Measurements from ENCODE around the gene SLC8B1. TPM values are rescaled to one million over a fixed set of nuclear protein-coding genes. Genes with fewer than 3 reads are reported as not detected.

Gene SLC8B1
- total and polyA plus RNA-seq, 4 donors = 9.9 to 23.8 (median 14.2) TPM

DNA sequence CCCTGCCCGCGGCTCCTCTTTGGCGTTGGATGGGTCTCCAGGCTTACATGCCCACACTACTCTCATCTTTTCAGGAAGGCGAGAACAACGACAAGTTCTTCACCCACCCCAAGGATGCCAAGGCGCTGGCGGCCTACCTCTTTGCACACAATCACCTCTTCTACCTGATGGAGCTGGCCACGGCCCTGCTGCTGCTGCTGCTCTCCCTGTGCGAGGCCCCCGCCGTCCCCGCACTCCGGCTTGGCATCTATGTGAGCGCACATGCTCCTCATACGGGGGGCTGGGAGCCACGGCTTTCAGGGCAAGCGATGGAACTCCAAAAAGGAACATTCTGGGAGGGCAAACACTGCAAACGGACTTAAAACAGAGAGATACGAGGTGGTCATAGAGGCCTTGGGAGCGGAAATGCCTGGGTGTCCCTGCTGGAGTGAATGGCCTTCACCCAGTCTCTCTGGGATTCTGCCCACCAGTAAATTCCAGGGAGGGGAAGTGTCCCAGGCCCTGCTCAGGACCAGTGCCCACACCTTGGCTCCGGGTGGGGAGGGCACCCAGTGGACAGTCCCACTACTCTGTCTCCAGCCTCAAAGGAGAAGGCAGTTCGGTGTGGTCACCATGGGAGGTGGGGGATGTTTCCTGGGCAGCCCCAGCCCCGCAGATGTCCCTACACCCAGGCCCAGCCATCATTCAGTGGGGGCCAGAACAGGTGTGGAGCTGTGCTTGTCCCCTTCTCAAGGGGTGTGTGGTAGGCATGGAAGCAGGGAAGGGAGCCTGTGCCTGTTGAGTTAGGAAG, 68.6 kb downstream of the SLC8B1 start:
- 94% methylated on average over 23 of the region's 23 CpGs for WGBS
- H3K36me3 ChIP-seq (ENCODE audit: control insufficient read depth in 4 of 4, insufficient read depth in 3 of 4, low read depth in 1 of 4, low read length in 3 of 4) = peaks cover 1 to 29% (median 16%) of the 10 kb centered on the region in 4 donors

DNA sequence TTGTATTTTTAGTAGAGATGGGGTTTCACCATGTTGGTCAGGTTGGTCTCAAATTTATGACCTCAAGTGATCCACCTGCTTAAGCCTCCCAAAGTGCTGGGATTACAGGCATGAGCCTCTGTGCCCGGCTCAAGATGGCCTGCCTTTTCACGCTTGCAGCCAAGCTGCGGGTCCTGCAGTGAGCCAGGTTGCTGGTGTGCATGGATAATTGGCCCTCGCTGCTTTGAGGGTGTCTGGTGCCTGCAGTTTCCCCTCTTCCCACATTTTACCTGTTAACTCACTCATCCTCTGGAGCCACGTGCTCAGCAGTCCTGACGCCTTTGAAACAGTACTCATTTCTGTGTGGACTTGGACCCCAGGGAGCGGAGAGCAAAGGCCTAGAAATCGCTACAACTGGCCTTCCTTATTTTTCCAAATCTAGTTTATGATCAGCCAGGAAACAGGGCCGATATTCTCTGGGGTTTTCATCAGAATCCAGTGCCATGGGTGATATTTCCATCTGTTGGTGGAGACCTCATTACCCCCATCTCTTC, 71.4 kb downstream of the SLC8B1 start:
- Histone ChIP-seq H3K9me3 (ENCODE audit: control insufficient read depth in 4 of 4, low read length in 3 of 4) (no peaks in the 10 kb centered on the region), H3K27ac (ENCODE audit: low read depth in 1 of 2, low read length in 2 of 2) (peak overlapping the region; percentile 22 to 44), H3K36me3 (ENCODE audit: control insufficient read depth in 4 of 4, insufficient read depth in 3 of 4, low read depth in 1 of 4, low read length in 3 of 4) (peaks cover under 1 to 24% (median 13%) of the 10 kb centered on the region in 4 donors), H3K27me3 (ENCODE audit: control insufficient read depth in 4 of 4, insufficient read depth in 4 of 4, low read length in 3 of 4) (no peaks in the 10 kb centered on the region), H3K9ac (ENCODE audit: low read depth in 1 of 2, low read length in 2 of 2) (no peak overlapping the region), H3K4me1 (ENCODE audit: control insufficient read depth in 4 of 4, insufficient read depth in 4 of 4, low read length in 3 of 4) (peaks cover 4 to 28% (median 17%) of the 10 kb centered on the region in 4 donors), H3K4me3 (ENCODE audit: low read depth in 1 of 3, low read length in 3 of 3) (no peak overlapping the region)
- 65% methylated on average over 9 of the region's 9 CpGs for WGBS
- DNase-seq (ENCODE audit: low spot score) = no peak
- TF ChIP-seq NR2F2 (IDR thresholded peaks at IDR 0.05) = no peak
- TF ChIP-seq SP1 (IDR thresholded peaks at IDR 0.05) = peak; percentile 84
- TF ChIP-seq TAF1 (conservative IDR thresholded peaks at IDR 0.05) = no peak
- no peak for TF ChIP-seq FOXA1 (IDR thresholded peaks at IDR 0.05)
- TF ChIP-seq, protein P1, sequence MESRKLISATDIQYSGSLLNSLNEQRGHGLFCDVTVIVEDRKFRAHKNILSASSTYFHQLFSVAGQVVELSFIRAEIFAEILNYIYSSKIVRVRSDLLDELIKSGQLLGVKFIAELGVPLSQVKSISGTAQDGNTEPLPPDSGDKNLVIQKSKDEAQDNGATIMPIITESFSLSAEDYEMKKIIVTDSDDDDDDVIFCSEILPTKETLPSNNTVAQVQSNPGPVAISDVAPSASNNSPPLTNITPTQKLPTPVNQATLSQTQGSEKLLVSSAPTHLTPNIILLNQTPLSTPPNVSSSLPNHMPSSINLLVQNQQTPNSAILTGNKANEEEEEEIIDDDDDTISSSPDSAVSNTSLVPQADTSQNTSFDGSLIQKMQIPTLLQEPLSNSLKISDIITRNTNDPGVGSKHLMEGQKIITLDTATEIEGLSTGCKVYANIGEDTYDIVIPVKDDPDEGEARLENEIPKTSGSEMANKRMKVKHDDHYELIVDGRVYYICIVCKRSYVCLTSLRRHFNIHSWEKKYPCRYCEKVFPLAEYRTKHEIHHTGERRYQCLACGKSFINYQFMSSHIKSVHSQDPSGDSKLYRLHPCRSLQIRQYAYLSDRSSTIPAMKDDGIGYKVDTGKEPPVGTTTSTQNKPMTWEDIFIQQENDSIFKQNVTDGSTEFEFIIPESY (IDR thresholded peaks at IDR 0.05) = no peak
- TF ChIP-seq HNF4A (conservative IDR thresholded peaks at IDR 0.05) = peak; percentile 97 to 98
- no peak for TF ChIP-seq JUND (IDR thresholded peaks at IDR 0.05)
- peak; percentile 63 to 66 for TF ChIP-seq RXRA (IDR thresholded peaks at IDR 0.05)
- TF ChIP-seq, protein P2, sequence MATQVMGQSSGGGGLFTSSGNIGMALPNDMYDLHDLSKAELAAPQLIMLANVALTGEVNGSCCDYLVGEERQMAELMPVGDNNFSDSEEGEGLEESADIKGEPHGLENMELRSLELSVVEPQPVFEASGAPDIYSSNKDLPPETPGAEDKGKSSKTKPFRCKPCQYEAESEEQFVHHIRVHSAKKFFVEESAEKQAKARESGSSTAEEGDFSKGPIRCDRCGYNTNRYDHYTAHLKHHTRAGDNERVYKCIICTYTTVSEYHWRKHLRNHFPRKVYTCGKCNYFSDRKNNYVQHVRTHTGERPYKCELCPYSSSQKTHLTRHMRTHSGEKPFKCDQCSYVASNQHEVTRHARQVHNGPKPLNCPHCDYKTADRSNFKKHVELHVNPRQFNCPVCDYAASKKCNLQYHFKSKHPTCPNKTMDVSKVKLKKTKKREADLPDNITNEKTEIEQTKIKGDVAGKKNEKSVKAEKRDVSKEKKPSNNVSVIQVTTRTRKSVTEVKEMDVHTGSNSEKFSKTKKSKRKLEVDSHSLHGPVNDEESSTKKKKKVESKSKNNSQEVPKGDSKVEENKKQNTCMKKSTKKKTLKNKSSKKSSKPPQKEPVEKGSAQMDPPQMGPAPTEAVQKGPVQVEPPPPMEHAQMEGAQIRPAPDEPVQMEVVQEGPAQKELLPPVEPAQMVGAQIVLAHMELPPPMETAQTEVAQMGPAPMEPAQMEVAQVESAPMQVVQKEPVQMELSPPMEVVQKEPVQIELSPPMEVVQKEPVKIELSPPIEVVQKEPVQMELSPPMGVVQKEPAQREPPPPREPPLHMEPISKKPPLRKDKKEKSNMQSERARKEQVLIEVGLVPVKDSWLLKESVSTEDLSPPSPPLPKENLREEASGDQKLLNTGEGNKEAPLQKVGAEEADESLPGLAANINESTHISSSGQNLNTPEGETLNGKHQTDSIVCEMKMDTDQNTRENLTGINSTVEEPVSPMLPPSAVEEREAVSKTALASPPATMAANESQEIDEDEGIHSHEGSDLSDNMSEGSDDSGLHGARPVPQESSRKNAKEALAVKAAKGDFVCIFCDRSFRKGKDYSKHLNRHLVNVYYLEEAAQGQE (IDR thresholded peaks at IDR 0.05) = no peak
- no peak for TF ChIP-seq YY1 (IDR thresholded peaks at IDR 0.05)
- peak in 1 of 2 donors; percentile 36 for TF ChIP-seq RAD21 (IDR thresholded peaks at IDR 0.05)
- TF ChIP-seq FOXA2 (IDR thresholded peaks at IDR 0.05) = no peak
- TF ChIP-seq HNF4G (IDR thresholded peaks at IDR 0.05) = peak; percentile 86
- no peak for TF ChIP-seq GABPA (IDR thresholded peaks at IDR 0.05 in 1 of 2, conservative IDR thresholded peaks at IDR 0.05 in 1 of 2)
- TF ChIP-seq, protein P3, sequence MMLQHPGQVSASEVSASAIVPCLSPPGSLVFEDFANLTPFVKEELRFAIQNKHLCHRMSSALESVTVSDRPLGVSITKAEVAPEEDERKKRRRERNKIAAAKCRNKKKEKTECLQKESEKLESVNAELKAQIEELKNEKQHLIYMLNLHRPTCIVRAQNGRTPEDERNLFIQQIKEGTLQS (IDR thresholded peaks at IDR 0.05) = no peak

More for the DNA sequence above, 68.6 kb downstream of the SLC8B1 start:
- H3K9ac ChIP-seq (ENCODE audit: low read depth in 1 of 2, low read length in 2 of 2) = no peak overlapping the region
- no peaks in the 10 kb centered on the region for H3K9me3 ChIP-seq (ENCODE audit: control insufficient read depth in 4 of 4, low read length in 3 of 4)
- TF ChIP-seq, protein P2 (IDR thresholded peaks at IDR 0.05) = no peak
- TF ChIP-seq RXRA (IDR thresholded peaks at IDR 0.05) (no peak), RAD21 (IDR thresholded peaks at IDR 0.05) (no peak), FOXA1 (IDR thresholded peaks at IDR 0.05) (no peak)
- TF ChIP-seq, protein P1 (IDR thresholded peaks at IDR 0.05) = no peak
- no peak overlapping the region for H3K4me3 ChIP-seq (ENCODE audit: low read depth in 1 of 3, low read length in 3 of 3)
- DNase-seq (ENCODE audit: low spot score) = no peak
- H3K27me3 ChIP-seq (ENCODE audit: control insufficient read depth in 4 of 4, insufficient read depth in 4 of 4, low read length in 3 of 4) = no peaks in the 10 kb centered on the region
- no peak overlapping the region for H3K27ac ChIP-seq (ENCODE audit: low read depth in 1 of 2, low read length in 2 of 2)
- H3K4me1 ChIP-seq (ENCODE audit: control insufficient read depth in 4 of 4, insufficient read depth in 4 of 4, low read length in 3 of 4) = peaks cover 0 to 8% (median 4%) of the 10 kb centered on the region in 4 donors
